ENCODE results near the gene PIGQ.

PIGQ gene

GRCh38 chr16:630815-631405 is 61.1 kb downstream of the PIGQ start, which contains the start of gene WFIKKN1:
Gene WFIKKN1, plus strand, starts transcription at chr16:630985. Its CDS starts 269 bp downstream, at chr16:631254.
- no peak for DNase-seq

DNA sequence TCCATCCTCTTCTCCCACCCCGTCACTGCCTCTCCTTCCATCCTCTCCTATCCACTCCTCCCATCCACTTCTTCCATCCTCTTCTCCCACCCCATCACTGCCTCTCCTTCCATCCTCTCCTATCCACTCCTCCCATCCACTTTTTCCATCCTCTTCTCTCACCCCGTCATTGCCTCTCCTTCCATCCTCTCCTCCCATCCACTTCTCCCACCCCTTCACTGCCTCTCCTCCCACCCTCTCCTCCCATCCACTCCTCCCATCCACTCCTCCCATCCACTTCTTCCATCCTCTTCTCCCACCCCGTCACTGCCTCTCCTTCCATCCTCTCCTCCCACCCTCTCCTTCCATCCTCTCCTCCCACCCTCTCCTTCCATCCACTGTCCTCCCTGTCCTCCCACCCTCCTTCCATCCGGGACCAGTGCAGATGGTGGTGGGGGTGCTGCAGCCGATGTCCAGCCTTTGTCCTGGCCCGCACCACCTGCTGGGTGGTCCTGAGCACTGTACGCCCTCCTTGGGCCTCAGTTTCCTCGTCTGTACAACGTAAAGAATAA is 62.1 kb downstream of the PIGQ start:
- no peak for DNase-seq

- no peak for DNase-seq
Measured at GRCh38 chr16:632486-633335, 62.9 kb downstream of the PIGQ start.

DNA sequence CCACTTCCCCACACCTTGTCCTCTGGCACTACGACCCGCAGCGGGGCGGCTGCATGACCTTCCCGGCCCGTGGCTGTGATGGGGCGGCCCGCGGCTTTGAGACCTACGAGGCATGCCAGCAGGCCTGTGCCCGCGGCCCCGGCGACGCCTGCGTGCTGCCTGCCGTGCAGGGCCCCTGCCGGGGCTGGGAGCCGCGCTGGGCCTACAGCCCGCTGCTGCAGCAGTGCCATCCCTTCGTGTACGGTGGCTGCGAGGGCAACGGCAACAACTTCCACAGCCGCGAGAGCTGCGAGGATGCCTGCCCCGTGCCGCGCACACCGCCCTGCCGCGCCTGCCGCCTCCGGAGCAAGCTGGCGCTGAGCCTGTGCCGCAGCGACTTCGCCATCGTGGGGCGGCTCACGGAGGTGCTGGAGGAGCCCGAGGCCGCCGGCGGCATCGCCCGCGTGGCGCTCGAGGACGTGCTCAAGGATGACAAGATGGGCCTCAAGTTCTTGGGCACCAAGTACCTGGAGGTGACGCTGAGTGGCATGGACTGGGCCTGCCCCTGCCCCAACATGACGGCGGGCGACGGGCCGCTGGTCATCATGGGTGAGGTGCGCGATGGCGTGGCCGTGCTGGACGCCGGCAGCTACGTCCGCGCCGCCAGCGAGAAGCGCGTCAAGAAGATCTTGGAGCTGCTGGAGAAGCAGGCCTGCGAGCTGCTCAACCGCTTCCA is 63.7 kb downstream of the PIGQ start:
- no peak for DNase-seq
